Gastroesophageal sphincter (tissue), 3 donors: ENCODE data around the gene KLF15.

Experiments used
- CTCF ChIP-seq, 4 experiments: fragments of 200-600 bp in 2 of 4; fragments of 450-650 bp in 2 of 4; sonication (generic) in 1 of 4; IDR thresholded peaks; one replicate each; pipeline ENCODE4 v1.5.1; 2017 to 2019; ENCODE audit warnings: antibody characterized with exemption in 4 of 4, mild to moderate bottlenecking in 2 of 4, moderate library complexity in 2 of 4
- EP300 ChIP-seq: sonication (generic); formaldehyde crosslinking; IDR thresholded peaks from one replicate; pipeline ENCODE4 v1.6.1; 2017; ENCODE audit warnings: antibody characterized with exemption, mild to moderate bottlenecking
- POLR2A ChIP-seq, 2 donors: fragments of 450-650 bp; IDR thresholded peaks; one replicate each; pipeline ENCODE4 v1.6.1; 2017; ENCODE audit warnings: antibody characterized with exemption in 2 of 2, mild to moderate bottlenecking in 2 of 2, moderate library complexity in 1 of 2
- POLR2AphosphoS5 ChIP-seq: sonication (generic); formaldehyde crosslinking; IDR thresholded peaks from one replicate; pipeline ENCODE4 v1.6.1; 2017; ENCODE audit warnings: antibody characterized with exemption

DNA sequence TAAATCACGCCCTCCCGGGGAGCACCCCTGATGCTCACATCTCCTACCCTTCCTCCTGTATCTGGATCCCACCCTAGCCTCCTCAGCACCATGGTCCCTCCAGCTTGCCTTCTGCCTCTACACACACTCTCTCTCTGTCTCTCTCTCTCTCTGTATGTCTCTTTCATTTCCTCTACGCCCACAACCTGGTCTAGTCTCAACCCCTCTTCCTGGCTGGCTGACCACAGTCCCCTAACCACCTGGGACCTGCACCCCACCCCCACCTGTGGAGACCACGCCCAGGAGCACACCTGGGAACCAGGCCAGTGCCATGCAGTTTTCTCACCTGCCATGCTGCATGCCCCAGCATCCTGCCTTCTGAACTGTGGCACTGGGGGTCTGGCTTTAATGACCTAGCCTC is 33.5 kb upstream of the KLF15 start:
- TF ChIP-seq CTCF (IDR thresholded peaks at IDR 0.05) (no peak), POLR2A (IDR thresholded peaks at IDR 0.05) (no peak), POLR2AphosphoS5 (no peak), EP300 (no peak)
